Measurements from ENCODE around the gene PIGV. TPM values are rescaled to one million over a fixed set of nuclear protein-coding genes. Genes with fewer than 3 reads are reported as not detected.

Gene PIGV
- total RNA-seq, 4 donors from 2014 or later = 13.7 to 30.0 (median 15.5) TPM

DNA sequence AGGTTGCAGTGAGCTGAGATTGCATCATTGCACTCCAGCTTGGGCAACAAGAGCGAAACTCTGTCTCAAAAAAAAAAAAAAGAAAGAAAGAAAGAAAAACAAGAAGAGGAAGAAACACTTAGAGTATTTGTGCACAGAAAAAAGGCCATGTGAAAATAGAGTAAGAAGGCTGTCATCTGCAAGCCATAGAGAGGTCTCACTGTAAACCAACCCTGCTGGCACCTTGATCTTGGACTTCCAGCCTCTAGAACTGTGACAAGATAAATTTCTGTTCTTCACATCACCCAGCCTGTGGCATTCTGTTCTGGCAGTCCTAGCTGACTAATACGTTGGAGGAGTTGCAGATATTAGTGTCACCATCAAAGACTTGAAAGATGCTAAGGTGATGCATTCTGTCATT, 26.6 kb downstream of the PIGV start:
- H3K9me3 ChIP-seq = no peaks in the 10 kb centered on the region
- H3K4me1 ChIP-seq = peaks cover 0 to 4% (median 0%) of the 10 kb centered on the region in 3 donors
- no peaks in the 10 kb centered on the region for H3K36me3 ChIP-seq
- TF ChIP-seq, protein P1, sequence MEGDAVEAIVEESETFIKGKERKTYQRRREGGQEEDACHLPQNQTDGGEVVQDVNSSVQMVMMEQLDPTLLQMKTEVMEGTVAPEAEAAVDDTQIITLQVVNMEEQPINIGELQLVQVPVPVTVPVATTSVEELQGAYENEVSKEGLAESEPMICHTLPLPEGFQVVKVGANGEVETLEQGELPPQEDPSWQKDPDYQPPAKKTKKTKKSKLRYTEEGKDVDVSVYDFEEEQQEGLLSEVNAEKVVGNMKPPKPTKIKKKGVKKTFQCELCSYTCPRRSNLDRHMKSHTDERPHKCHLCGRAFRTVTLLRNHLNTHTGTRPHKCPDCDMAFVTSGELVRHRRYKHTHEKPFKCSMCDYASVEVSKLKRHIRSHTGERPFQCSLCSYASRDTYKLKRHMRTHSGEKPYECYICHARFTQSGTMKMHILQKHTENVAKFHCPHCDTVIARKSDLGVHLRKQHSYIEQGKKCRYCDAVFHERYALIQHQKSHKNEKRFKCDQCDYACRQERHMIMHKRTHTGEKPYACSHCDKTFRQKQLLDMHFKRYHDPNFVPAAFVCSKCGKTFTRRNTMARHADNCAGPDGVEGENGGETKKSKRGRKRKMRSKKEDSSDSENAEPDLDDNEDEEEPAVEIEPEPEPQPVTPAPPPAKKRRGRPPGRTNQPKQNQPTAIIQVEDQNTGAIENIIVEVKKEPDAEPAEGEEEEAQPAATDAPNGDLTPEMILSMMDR (IDR thresholded peaks at IDR 0.05) = no peak
- TF ChIP-seq POLR2A (IDR thresholded peaks at IDR 0.05) (no peak), EP300 (IDR thresholded peaks at IDR 0.05) (no peak), POLR2AphosphoS5 (IDR thresholded peaks at IDR 0.05) (no peak)
- no peak overlapping the region for H3K27ac ChIP-seq
- WGBS, 2 donors (ENCODE audit: low coverage in 1 of 2) = 93% methylated on average over 2 of the region's 2 CpGs; no CpG with 5 or more reads in 1 of the 2 donors
- H3K4me3 ChIP-seq = no peak overlapping the region
- ATAC-seq = no peak
- no peaks in the 10 kb centered on the region for H3K27me3 ChIP-seq

DNA sequence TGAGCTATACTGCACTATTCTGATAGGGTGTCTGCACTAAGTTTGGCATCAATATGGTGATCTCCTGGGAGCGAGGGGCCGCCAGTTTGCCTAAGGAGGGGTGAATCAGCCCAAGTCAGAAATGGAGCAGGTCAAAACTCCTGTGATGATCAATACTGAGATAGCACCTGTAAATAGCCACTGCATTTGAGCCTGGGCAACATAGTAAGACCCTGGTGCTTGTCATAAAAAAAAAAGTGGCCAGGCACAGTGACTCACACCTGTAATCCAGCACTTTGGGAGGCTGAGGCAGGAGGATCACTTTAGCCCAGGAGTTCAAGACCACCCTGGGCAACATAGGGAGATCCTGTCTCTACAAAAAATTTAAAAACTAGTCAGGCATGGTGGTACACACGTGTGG, 27.1 kb downstream of the PIGV start:
- no peaks in the 10 kb centered on the region for H3K27me3 ChIP-seq
- H3K4me1 ChIP-seq = peaks cover 0 to 4% (median 0%) of the 10 kb centered on the region in 3 donors
- no peak overlapping the region for H3K4me3 ChIP-seq
- WGBS, 2 donors (ENCODE audit: low coverage in 1 of 2) = 88% methylated on average over 3 of the region's 3 CpGs; no CpG with 5 or more reads in 1 of the 2 donors
- H3K27ac ChIP-seq = no peak overlapping the region
- TF ChIP-seq, protein P1 (IDR thresholded peaks at IDR 0.05) = no peak
- TF ChIP-seq EP300 (IDR thresholded peaks at IDR 0.05) (no peak), POLR2A (IDR thresholded peaks at IDR 0.05) (no peak), POLR2AphosphoS5 (IDR thresholded peaks at IDR 0.05) (no peak)
- no peak for ATAC-seq
- H3K9me3 ChIP-seq = no peaks in the 10 kb centered on the region
- no peaks in the 10 kb centered on the region for H3K36me3 ChIP-seq

DNA sequence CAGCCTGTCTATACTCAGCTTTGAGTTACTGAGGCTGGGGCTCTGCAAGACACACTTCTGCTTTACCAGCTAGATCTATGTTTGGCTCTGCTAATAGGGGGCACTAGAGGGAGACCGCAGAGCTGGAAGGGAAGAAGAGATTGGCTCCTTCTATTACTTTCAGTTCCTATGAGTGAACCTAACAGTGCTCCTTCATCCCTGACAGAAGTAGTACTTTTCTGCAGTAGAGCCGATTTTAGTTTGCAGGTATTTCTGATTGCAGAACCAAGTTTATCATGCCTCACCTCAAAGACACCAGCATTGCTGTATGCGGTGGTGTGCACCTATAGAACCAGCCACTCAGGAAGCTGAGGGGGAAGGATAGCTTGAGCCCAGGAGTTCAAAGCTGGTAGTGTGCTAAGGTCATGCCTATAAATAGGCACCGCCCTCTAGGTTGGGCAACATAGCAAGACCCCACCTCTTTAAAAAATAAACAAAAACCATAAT, 33.1 kb downstream of the PIGV start:
- no peaks in the 10 kb centered on the region for H3K27me3 ChIP-seq
- ATAC-seq = no peak
- no peaks in the 10 kb centered on the region for H3K36me3 ChIP-seq
- H3K4me3 ChIP-seq = no peak overlapping the region
- TF ChIP-seq, protein P1 (IDR thresholded peaks at IDR 0.05) = peak in 1 of 4 experiments; percentile 8
- no peak for TF ChIP-seq EP300 (IDR thresholded peaks at IDR 0.05)
- 82 to 92% methylated on average over 2 to 4 of the region's 4 CpGs for WGBS, 2 donors (ENCODE audit: low coverage in 1 of 2)
- H3K9me3 ChIP-seq = no peaks in the 10 kb centered on the region
- no peak overlapping the region for H3K27ac ChIP-seq
- peaks cover 0 to 3% (median 0%) of the 10 kb centered on the region in 3 donors for H3K4me1 ChIP-seq

DNA sequence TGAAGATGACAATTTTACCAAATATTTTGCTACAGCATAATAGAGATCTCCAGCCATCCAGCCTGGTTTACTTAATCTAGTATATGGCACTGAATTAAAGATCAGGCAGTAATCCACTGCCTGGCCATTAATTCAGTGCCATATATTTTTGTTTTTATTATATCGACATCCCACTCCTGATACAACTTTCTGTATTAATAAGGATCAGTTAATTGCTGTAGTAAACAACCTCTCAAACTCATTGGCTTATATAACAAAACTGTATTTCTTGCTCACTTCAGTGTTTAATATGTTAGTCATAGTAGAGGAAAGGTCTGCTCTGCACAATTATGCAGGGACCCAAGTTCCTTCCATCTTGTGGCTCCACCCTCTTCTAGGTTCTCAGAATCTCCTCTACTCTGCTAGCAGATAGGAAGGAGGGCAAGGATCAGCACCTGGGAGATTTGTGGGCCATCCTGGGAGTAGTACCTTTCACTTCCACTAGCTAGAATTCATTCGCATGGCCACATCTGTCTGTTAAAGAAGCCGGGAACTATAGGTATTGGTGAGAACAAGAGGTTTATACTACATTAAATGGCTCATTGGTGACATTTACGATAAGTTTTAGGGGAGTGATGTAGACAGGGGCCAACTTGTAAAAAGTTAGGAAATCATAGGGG, 35.1 kb downstream of the PIGV start:
- WGBS, 2 donors (ENCODE audit: low coverage in 1 of 2) = 91 to 99% methylated on average over 4 of the region's 4 CpGs
- Histone ChIP-seq H3K27me3 (no peaks in the 10 kb centered on the region), H3K9me3 (no peaks in the 10 kb centered on the region), H3K27ac (no peak overlapping the region), H3K4me1 (peaks cover 0 to 17% (median 7%) of the 10 kb centered on the region in 3 donors), H3K36me3 (no peaks in the 10 kb centered on the region), H3K4me3 (no peak overlapping the region)
- TF ChIP-seq EP300 (IDR thresholded peaks at IDR 0.05) = no peak
- TF ChIP-seq, protein P1 (IDR thresholded peaks at IDR 0.05) = no peak
- no peak for TF ChIP-seq POLR2AphosphoS5 (IDR thresholded peaks at IDR 0.05)
- TF ChIP-seq POLR2A (IDR thresholded peaks at IDR 0.05) = no peak
- no peak for ATAC-seq

DNA sequence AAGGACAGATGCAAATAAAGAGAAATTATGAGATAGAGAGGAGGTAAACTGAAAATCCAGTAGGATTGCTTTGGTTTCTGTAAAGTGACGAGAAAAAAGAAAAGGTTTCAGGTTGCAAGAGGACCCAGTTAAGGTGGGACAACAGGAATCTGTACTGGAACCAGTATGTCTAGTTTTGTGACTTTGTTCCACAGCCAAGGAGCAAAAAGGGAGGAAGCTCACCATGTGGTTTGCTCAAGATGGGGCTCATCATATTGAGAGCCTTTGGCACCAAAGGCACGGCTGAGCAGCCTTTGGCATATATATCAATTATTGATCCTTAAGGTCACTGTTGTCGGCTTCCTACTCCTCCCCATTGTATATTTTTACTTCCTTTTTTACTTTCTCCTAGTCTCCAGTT, 37.0 kb downstream of the PIGV start:
- H3K27ac ChIP-seq = no peak overlapping the region
- TF ChIP-seq EP300 (IDR thresholded peaks at IDR 0.05) (no peak), POLR2AphosphoS5 (IDR thresholded peaks at IDR 0.05) (no peak)
- TF ChIP-seq, protein P1 (IDR thresholded peaks at IDR 0.05) = no peak
- no peaks in the 10 kb centered on the region for H3K36me3 ChIP-seq
- peaks cover 0 to 36% (median 15%) of the 10 kb centered on the region in 3 donors for H3K4me1 ChIP-seq
- WGBS, 2 donors (ENCODE audit: low coverage in 1 of 2) = 90 to 94% methylated on average over 3 of the region's 3 CpGs
- no peaks in the 10 kb centered on the region for H3K9me3 ChIP-seq
- ATAC-seq = no peak
- H3K27me3 ChIP-seq = no peaks in the 10 kb centered on the region
- H3K4me3 ChIP-seq = no peak overlapping the region
